Neural progenitor cell (in vitro differentiated cells): Measurements from ENCODE around the gene TSPAN15. TPM values are rescaled to one million over a fixed set of nuclear protein-coding genes. Genes with fewer than 3 reads are reported as not detected.

Experiments
- DNase-seq: peaks from one replicate; pipeline ENCODE4 v3.0.0-alpha.2; 2016; ENCODE audit warnings: low spot score
- H2AFZ ChIP-seq: fragments of 200-600 bp; sonication (generic); replicated peaks from 2 replicates; pipeline ENCODE4 v1.6.1; 2016; ENCODE audit warnings: antibody characterized with exemption
- H3F3A ChIP-seq: fragments of 200-600 bp; sonication (generic); 2 replicates; pipeline ENCODE4 v1.6.1; 2016; ENCODE audit warnings: antibody characterized with exemption, low read depth
- H3K27ac ChIP-seq: fragments of 200-600 bp; sonication (generic); 2 replicates; pipeline ENCODE4 v1.5.1; 2016; ENCODE audit warnings: mild to moderate bottlenecking
- H3K27me3 ChIP-seq: fragments of 200-600 bp; sonication (generic); 2 replicates; pipeline ENCODE4 v1.6.1; 2016; ENCODE audit warnings: mild to moderate bottlenecking, moderate library complexity
- H3K36me3 ChIP-seq: fragments of 200-600 bp; sonication (generic); 2 replicates; pipeline ENCODE4 v1.5.1; 2016
- H3K4me1 ChIP-seq: fragments of 200-600 bp; sonication (generic); 2 replicates; pipeline ENCODE4 v1.6.1; 2016; ENCODE audit warnings: mixed run types
- H3K4me2 ChIP-seq: fragments of 200-600 bp; sonication (generic); 2 replicates; pipeline ENCODE4 v1.6.1; 2016
- H3K4me3 ChIP-seq: fragments of 200-600 bp; sonication (generic); 2 replicates; pipeline ENCODE4 v1.5.1; 2016
- H3K79me2 ChIP-seq: fragments of 200-600 bp; sonication (generic); 2 replicates; pipeline ENCODE4 v1.6.1; 2016; ENCODE audit warnings: low read depth
- H3K9ac ChIP-seq: fragments of 200-600 bp; sonication (generic); 2 replicates; pipeline ENCODE4 v1.6.1; 2016
- H3K9me3 ChIP-seq: fragments of 200-600 bp; sonication (generic); 2 replicates; pipeline ENCODE4 v1.5.1; 2016; ENCODE audit warnings: low read depth
- H4K20me1 ChIP-seq: fragments of 200-600 bp; sonication (generic); 2 replicates; pipeline ENCODE4 v1.6.1; 2016; ENCODE audit warnings: low read depth
- H3K27ac Mint-ChIP-seq: 3 replicates; pipeline ENCODE4 v1.8.0; 2021; ENCODE audit warnings: mixed read lengths
- H3K27me3 Mint-ChIP-seq: 2 replicates; pipeline ENCODE4 v1.8.0; 2022; ENCODE audit warnings: low read depth, mild to moderate bottlenecking, inconsistent platforms, moderate library complexity, mixed read lengths; ENCODE audit not compliant: insufficient read depth
- H3K36me3 Mint-ChIP-seq: 3 replicates; pipeline ENCODE4 v1.8.0; 2021; ENCODE audit warnings: mixed read lengths
- H3K4me1 Mint-ChIP-seq: 3 replicates; pipeline ENCODE4 v1.8.0; 2021; ENCODE audit warnings: mixed read lengths
- H3K4me3 Mint-ChIP-seq: 3 replicates; pipeline ENCODE4 v1.8.0; 2021; ENCODE audit warnings: mild to moderate bottlenecking, moderate library complexity, mixed read lengths
- H3K9me3 Mint-ChIP-seq: 3 replicates; pipeline ENCODE4 v1.8.0; 2020; ENCODE audit warnings: mixed read lengths
- CTCF ChIP-seq: fragments of 200-600 bp; sonication (generic); IDR thresholded peaks from 2 replicates; pipeline ENCODE4 v1.5.1; 2017; ENCODE audit warnings: antibody characterized with exemption, mild to moderate bottlenecking
- EZH2 ChIP-seq: fragments of 200-600 bp; sonication (generic); IDR thresholded peaks from 2 replicates; pipeline ENCODE4 v1.6.1; 2017; ENCODE audit warnings: antibody characterized with exemption, mild to moderate bottlenecking, moderate library complexity
- EZH2phosphoT487 ChIP-seq: fragments of 200-600 bp; sonication (generic); IDR thresholded peaks from 2 replicates; pipeline ENCODE4 v1.6.1; 2017; ENCODE audit warnings: antibody characterized with exemption
- total RNA-seq: library from RNA; depleted of rRNA; stranded (reverse); fragments of >200 nt; gene quantifications from 2 replicates; pipeline ENCODE4 v1.2.3, GENCODE V29; 2015; ENCODE audit warnings: low replicate concordance

Gene TSPAN15
- total RNA-seq, 1 donor from 2014 or later: 6.8 TPM

- DNase-seq: no peak
- no peak overlapping the region for H3K27ac Mint-ChIP-seq
- TF ChIP-seq EZH2 (no peak), CTCF (no peak), EZH2phosphoT487 (no peak)
These were observed 49.7 kb downstream of the TSPAN15 start for GRCh38 chr10:69500864-69501468.

GRCh38 chr10:69501657-69502056 is 50.4 kb downstream of the TSPAN15 start:
- Histone ChIP-seq H3K9ac (no peak overlapping the region), H3K79me2 (no peaks in the 10 kb centered on the region), H2AFZ (no peak overlapping the region), H3K4me2 (no peak overlapping the region), H3K4me3 (no peak overlapping the region), H3F3A (no peaks in the 10 kb centered on the region), H3K4me1 (no peaks in the 10 kb centered on the region), H3K27me3 (no peaks in the 10 kb centered on the region), H3K9me3 (no peaks in the 10 kb centered on the region), H3K36me3 (no peaks in the 10 kb centered on the region), H3K27ac (no peak overlapping the region), H4K20me1 (no peaks in the 10 kb centered on the region)
- no peaks in the 10 kb centered on the region for H3K36me3 Mint-ChIP-seq
- H3K9me3 Mint-ChIP-seq: no peaks in the 10 kb centered on the region
- H3K27me3 Mint-ChIP-seq: peaks cover 8% of the 10 kb centered on the region
- no peak for TF ChIP-seq EZH2phosphoT487
- H3K4me3 Mint-ChIP-seq: no peak overlapping the region
- H3K27ac Mint-ChIP-seq: no peak overlapping the region
- no peak for DNase-seq
- H3K4me1 Mint-ChIP-seq: no peaks in the 10 kb centered on the region

More at GRCh38 chr10:69500864-69501468, 49.7 kb downstream of the TSPAN15 start:
- Mint-ChIP-seq H3K27me3 (peaks cover 8% of the 10 kb centered on the region), H3K4me3 (no peak overlapping the region), H3K36me3 (peaks cover 1% of the 10 kb centered on the region), H3K9me3 (no peaks in the 10 kb centered on the region), H3K4me1 (no peaks in the 10 kb centered on the region)
- Histone ChIP-seq H3K4me1 (no peaks in the 10 kb centered on the region), H3K9ac (no peak overlapping the region), H3K9me3 (no peaks in the 10 kb centered on the region), H3K36me3 (no peaks in the 10 kb centered on the region), H3F3A (no peaks in the 10 kb centered on the region), H2AFZ (no peak overlapping the region), H3K4me2 (no peak overlapping the region), H3K4me3 (no peak overlapping the region), H3K27me3 (no peaks in the 10 kb centered on the region), H4K20me1 (no peaks in the 10 kb centered on the region), H3K27ac (no peak overlapping the region), H3K79me2 (no peaks in the 10 kb centered on the region)

GRCh38 chr10:69502589-69502988 is 51.3 kb downstream of the TSPAN15 start:
- H3K27me3 ChIP-seq: no peaks in the 10 kb centered on the region
- no peak for TF ChIP-seq EZH2
- TF ChIP-seq EZH2phosphoT487: no peak
- no peak for TF ChIP-seq CTCF
- Mint-ChIP-seq H3K9me3 (no peaks in the 10 kb centered on the region), H3K27me3 (peaks cover 8% of the 10 kb centered on the region), H3K4me1 (peaks cover 3% of the 10 kb centered on the region), H3K4me3 (no peak overlapping the region), H3K27ac (no peak overlapping the region), H3K36me3 (no peaks in the 10 kb centered on the region)
- no peaks in the 10 kb centered on the region for H4K20me1 ChIP-seq
- no peak overlapping the region for H3K9ac ChIP-seq
- H3K79me2 ChIP-seq: no peaks in the 10 kb centered on the region
- H2AFZ ChIP-seq: no peak overlapping the region
- no peaks in the 10 kb centered on the region for H3K9me3 ChIP-seq
- no peak overlapping the region for H3K4me3 ChIP-seq
- H3K27ac ChIP-seq: no peak overlapping the region
- H3K4me2 ChIP-seq: no peak overlapping the region
- no peaks in the 10 kb centered on the region for H3K36me3 ChIP-seq
- no peaks in the 10 kb centered on the region for H3K4me1 ChIP-seq
- DNase-seq: no peak
- H3F3A ChIP-seq: no peaks in the 10 kb centered on the region
